Adrenal gland (tissue), 12 donors: ENCODE measurements around the gene APOA1. TPM values are rescaled to one million over a fixed set of nuclear protein-coding genes. Genes with fewer than 3 reads are reported as not detected.
"Not testable (repeated sequence)": the region's sequence is repeated elsewhere in the genome, so short reads cannot be mapped to it uniquely, and the experiment has no call there.

Experiments used
- DNase-seq, 7 donors: peaks; one replicate each; pipeline ENCODE4 v3.0.0-alpha.2; 2019 to 2020
- H3K27ac ChIP-seq, 5 donors: fragments of 200-600 bp; sonication (generic) in 4 of 5; 1 replicate in 3 of 5; 2 replicates in 2 of 5; pipeline versions ENCODE4 v1.5.1 to v1.8.0; 2016 to 2020; ENCODE audit warnings: mild to moderate bottlenecking in 1 of 5
- H3K27me3 ChIP-seq: fragments of 200-600 bp; 2 replicates; pipeline ENCODE4 v1.8.0; 2021
- H3K36me3 ChIP-seq, 2 donors: fragments of 200-600 bp; replicated peaks in 1 of 2; 1 replicate in 1 of 2; 2 replicates in 1 of 2; pipeline versions ENCODE4 v1.5.1 to v1.8.0; 2018 to 2022
- H3K4me1 ChIP-seq, 2 donors: fragments of 200-600 bp; replicated peaks in 1 of 2; 1 replicate in 1 of 2; 2 replicates in 1 of 2; pipeline versions ENCODE4 v1.5.1 to v1.8.0; 2018 to 2021
- H3K4me3 ChIP-seq, 4 donors: fragments of 200-600 bp; sonication (generic) in 3 of 4; one replicate each; pipeline ENCODE4 v1.5.1; 2016 to 2018
- H3K9me3 ChIP-seq, 3 donors: fragments of 200-600 bp; sonication (generic) in 1 of 3; replicated peaks in 1 of 3; 1 replicate in 2 of 3; 2 replicates in 1 of 3; pipeline versions ENCODE4 v1.5.1 to v1.8.0; 2016 to 2021
- POLR2A ChIP-seq, 2 donors: fragments of 450-650 bp; IDR thresholded peaks; one replicate each; pipeline ENCODE4 v1.6.1; 2017; ENCODE audit warnings: antibody characterized with exemption in 2 of 2, mild to moderate bottlenecking in 2 of 2, moderate library complexity in 1 of 2
- WGBS, 4 donors: extraction: QIAGEN DNeasy Blood & Tissue Kit in 2 of 4; methylation state at CpG; one replicate each; pipeline versions ENCODE4 v1.1.5 to v1.1.7; 2013 to 2017; 5-methylcytosine and 5-hydroxymethylcytosine counted together
- intact Hi-C, 2 donors: fragments of 100-400 bp; cut with DNase I; formaldehyde crosslinking; loops; one replicate each; pipeline versions ENCODE4 v1.14.1 to v1.15.0; 2022 to 2023
- polyA plus RNA-seq, 3 donors: library from polyadenylated mRNA; stranded (reverse); fragments of 200-250 nt in 2 of 3; fragments of 350-450 nt in 1 of 3; fragmentation: Illumina TruSeq in 1 of 3; extraction: RNeasy Lipid Tissue Mini Kit (QIAGEN cat#74804) in 1 of 3; gene quantifications; one replicate each; pipeline ENCODE4 v1.2.3, GENCODE V29; 2013 to 2014
- total RNA-seq, 9 donors: library from RNA; depleted of rRNA in 4 of 9; stranded (reverse); fragments of >200 nt in 4 of 9; fragments of 120-200 nt in 1 of 9; fragmentation: NEBNext Ultra II Directional in 1 of 9; extraction: Animal tissue kit (Norgen Biotek cat#: 25700) in 1 of 9; gene quantifications; one replicate each; pipeline versions ENCODE4 v1.1.0 to v1.2.4, GENCODE V29; 2013 to 2023
- TF ChIP-seq, protein P1 (sequence below), 6 experiments: fragments of 450-650 bp in 4 of 6; fragments of 200-600 bp in 2 of 6; sonication (generic) in 1 of 6; IDR thresholded peaks; 1 replicate in 5 of 6; 2 replicates in 1 of 6; pipeline versions ENCODE4 v1.5.1 to v1.8.0; 2016 to 2021; ENCODE audit warnings: antibody characterized with exemption in 6 of 6, mild to moderate bottlenecking in 2 of 6, moderate library complexity in 1 of 6
- donor health status: healthy with polysubstance abuse.
- donor health status: Bipolar disorder and iron deficiency.
- donor health status: DM: yes; HTN: yes; CAD: no.
- donor health status: DM: no; HTN: no; CAD: no.
- donor health status: DM: no; HTN: no; CAD: no.
- donor health status: DM: yes; HTN: yes; CAD: no.

APOA1 gene
- total and polyA plus RNA-seq, 12 donors, result 0.28 to 691 (median 2.6) TPM; not detected in 4

- intact Hi-C loops, result no loop called here
- H3K27ac ChIP-seq, result no peak overlapping the region
- H3K4me3 ChIP-seq, result no peak overlapping the region
- DNase-seq, result no peak
- no peaks in the 10 kb centered on the region for H3K27me3 ChIP-seq
- no peaks in the 10 kb centered on the region for H3K36me3 ChIP-seq
- H3K4me1 ChIP-seq, result no peaks in the 10 kb centered on the region
- 75 to 82% (median 79%) methylated on average over 14 of the region's 14 CpGs for WGBS, 4 donors
- no peak for TF ChIP-seq POLR2A (IDR thresholded peaks at IDR 0.05)
- TF ChIP-seq, protein P1, sequence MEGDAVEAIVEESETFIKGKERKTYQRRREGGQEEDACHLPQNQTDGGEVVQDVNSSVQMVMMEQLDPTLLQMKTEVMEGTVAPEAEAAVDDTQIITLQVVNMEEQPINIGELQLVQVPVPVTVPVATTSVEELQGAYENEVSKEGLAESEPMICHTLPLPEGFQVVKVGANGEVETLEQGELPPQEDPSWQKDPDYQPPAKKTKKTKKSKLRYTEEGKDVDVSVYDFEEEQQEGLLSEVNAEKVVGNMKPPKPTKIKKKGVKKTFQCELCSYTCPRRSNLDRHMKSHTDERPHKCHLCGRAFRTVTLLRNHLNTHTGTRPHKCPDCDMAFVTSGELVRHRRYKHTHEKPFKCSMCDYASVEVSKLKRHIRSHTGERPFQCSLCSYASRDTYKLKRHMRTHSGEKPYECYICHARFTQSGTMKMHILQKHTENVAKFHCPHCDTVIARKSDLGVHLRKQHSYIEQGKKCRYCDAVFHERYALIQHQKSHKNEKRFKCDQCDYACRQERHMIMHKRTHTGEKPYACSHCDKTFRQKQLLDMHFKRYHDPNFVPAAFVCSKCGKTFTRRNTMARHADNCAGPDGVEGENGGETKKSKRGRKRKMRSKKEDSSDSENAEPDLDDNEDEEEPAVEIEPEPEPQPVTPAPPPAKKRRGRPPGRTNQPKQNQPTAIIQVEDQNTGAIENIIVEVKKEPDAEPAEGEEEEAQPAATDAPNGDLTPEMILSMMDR (IDR thresholded peaks at IDR 0.05), result no peak
- no peaks in the 10 kb centered on the region for H3K9me3 ChIP-seq
These were observed 28.9 kb downstream of the APOA1 start for GRCh38 chr11:116808262-116809175.

DNA sequence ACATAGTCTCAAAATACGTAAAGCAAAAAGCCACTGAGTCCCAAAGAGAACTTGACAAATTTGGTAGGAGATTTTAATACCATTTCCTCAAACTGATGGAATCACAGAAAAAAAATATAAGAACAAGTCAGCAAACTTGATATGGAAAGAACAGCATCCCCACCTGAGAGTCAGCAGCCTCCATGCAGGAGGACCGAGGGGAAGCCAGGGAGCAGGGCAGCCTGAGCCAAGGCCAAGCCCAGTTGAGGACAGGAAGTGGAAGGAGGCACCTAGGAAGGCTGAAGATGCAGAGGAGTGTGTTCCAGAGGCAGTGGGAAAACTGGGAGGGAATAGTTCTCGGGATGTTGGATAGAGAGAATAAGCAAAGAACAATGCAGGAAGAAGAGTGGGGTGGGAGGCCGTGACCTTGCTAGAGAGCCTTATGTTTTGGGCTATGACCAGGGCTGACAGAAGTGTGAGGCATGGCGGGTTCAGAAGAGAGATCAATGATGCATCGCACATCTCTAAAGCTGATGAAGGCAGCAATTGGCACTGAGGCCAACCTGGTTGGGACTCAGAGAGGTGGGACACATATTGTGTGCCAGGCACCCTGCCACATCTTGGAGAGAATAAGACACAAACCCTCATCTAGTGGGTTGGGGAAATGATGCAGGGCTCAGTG lies 29.7 kb downstream of the APOA1 start:
- TF ChIP-seq, protein P1 (IDR thresholded peaks at IDR 0.05), result no peak
- TF ChIP-seq POLR2A (IDR thresholded peaks at IDR 0.05), result no peak
- H3K27ac ChIP-seq, result no peak overlapping the region
- no peaks in the 10 kb centered on the region for H3K36me3 ChIP-seq
- H3K9me3 ChIP-seq, result no peaks in the 10 kb centered on the region
- no peaks in the 10 kb centered on the region for H3K4me1 ChIP-seq
- H3K4me3 ChIP-seq, result no peak overlapping the region
- DNase-seq, result no peak
- WGBS, 4 donors, result 86 to 90% (median 89%) methylated on average over 6 of the region's 6 CpGs
- no peaks in the 10 kb centered on the region for H3K27me3 ChIP-seq
- intact Hi-C loops, result no loop called here

DNA sequence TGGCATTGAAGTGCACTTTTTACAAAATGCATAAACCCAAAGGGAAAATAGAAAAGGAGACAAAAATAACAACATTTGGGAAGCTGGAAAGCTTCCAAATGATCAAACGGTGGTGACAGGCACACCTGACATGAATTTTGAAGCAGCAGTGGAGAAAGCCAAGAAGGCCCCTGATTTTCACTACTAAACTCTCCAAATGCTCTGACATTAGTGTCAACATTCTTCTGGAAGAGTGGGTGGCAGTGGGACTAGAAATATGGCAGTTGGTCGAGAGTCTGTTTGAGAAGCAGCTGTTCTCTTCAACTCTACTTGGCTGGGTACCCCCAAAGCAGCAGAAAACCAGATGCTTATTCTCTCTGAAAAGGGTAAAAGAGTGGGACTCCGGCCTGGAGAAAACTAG lies 33.4 kb downstream of the APOA1 start:
- H3K27me3 ChIP-seq, result peaks cover 6% of the 10 kb centered on the region
- 53 to 70% (median 67%) methylated on average over 3 of the region's 3 CpGs for WGBS, 4 donors
- no peaks in the 10 kb centered on the region for H3K36me3 ChIP-seq
- H3K4me3 ChIP-seq, result no peak overlapping the region
- intact Hi-C loops, result no loop called here
- H3K9me3 ChIP-seq, result no peaks in the 10 kb centered on the region
- TF ChIP-seq, protein P1 (IDR thresholded peaks at IDR 0.05), result no peak
- TF ChIP-seq POLR2A (IDR thresholded peaks at IDR 0.05), result no peak
- no peaks in the 10 kb centered on the region for H3K4me1 ChIP-seq
- H3K27ac ChIP-seq, result no peak overlapping the region
- no peak for DNase-seq

DNA sequence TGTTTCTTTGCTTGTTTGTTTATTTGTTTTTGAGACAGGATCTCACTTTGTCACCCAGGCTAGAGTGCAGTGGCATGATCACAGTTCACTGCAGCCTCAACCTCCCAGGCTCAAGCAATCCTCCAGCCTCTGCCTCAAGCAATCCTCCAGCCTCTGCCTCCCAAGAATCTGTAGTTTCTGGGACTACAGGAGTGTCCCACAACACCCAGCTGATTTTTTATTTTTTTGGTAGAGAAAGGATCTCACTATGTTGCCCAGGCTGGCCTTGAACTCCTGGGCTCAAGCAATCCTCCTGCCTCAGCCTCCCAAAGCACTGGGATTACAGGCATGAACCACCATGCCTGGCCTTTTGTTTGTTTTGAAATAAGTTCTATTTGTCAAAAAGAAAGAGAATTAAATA lies 35.8 kb downstream of the APOA1 start:
- not testable (repeated sequence) for H3K27me3 ChIP-seq, H3K27ac ChIP-seq

More for the DNA sequence above, 35.8 kb downstream of the APOA1 start:
- H3K4me1 ChIP-seq, H3K4me3 ChIP-seq, DNase-seq, H3K36me3 ChIP-seq, H3K9me3 ChIP-seq, intact Hi-C loops: not testable (repeated sequence)
